ENCODE results near the gene BTF3. TPM values are rescaled to one million over a fixed set of nuclear protein-coding genes. Genes with fewer than 3 reads are reported as not detected.
"Not testable (repeated sequence)": the region's sequence is repeated elsewhere in the genome, so short reads cannot be mapped to it uniquely, and the experiment has no call there.

The BTF3 gene
- total RNA-seq, 1 donor from 2014 or later, result 347 TPM

- no peak for TF ChIP-seq CTCF (IDR thresholded peaks at IDR 0.05; ENCODE audit: partially characterized antibody, unreplicated experiment)
- H3K9me3 Mint-ChIP-seq (ENCODE audit: unreplicated experiment), result no peaks in the 10 kb centered on the region
- peaks cover 8% of the 10 kb centered on the region for H3K36me3 Mint-ChIP-seq (ENCODE audit: unreplicated experiment)
- H3K4me1 Mint-ChIP-seq (ENCODE audit: low read depth, unreplicated experiment), result no peaks in the 10 kb centered on the region
- H3K27me3 Mint-ChIP-seq (ENCODE audit: unreplicated experiment), result peaks cover 3% of the 10 kb centered on the region
- DNase-seq, result no peak
- no peak overlapping the region for H3K4me3 Mint-ChIP-seq (ENCODE audit: unreplicated experiment)
- no peak overlapping the region for H3K27ac Mint-ChIP-seq (ENCODE audit: unreplicated experiment)
These were observed 38.1 kb upstream of the BTF3 start for GRCh38 chr5:73460133-73460532.

GRCh38 chr5:73464016-73464745 is 34.1 kb upstream of the BTF3 start:
- H3K4me1 Mint-ChIP-seq (ENCODE audit: low read depth, unreplicated experiment), result no peaks in the 10 kb centered on the region
- H3K4me3 Mint-ChIP-seq (ENCODE audit: unreplicated experiment), result no peak overlapping the region
- H3K36me3 Mint-ChIP-seq (ENCODE audit: unreplicated experiment), result peaks cover 8% of the 10 kb centered on the region
- DNase-seq, result no peak
- H3K27ac Mint-ChIP-seq (ENCODE audit: unreplicated experiment), result no peak overlapping the region
- H3K9me3 Mint-ChIP-seq (ENCODE audit: unreplicated experiment), result peaks cover 2% of the 10 kb centered on the region
- no peak for TF ChIP-seq CTCF (IDR thresholded peaks at IDR 0.05; ENCODE audit: partially characterized antibody, unreplicated experiment)
- H3K27me3 Mint-ChIP-seq (ENCODE audit: unreplicated experiment), result peaks cover 2% of the 10 kb centered on the region

GRCh38 chr5:73468638-73469037 is 29.6 kb upstream of the BTF3 start:
- not testable (repeated sequence) for DNase-seq; H3K27ac Mint-ChIP-seq (ENCODE audit: unreplicated experiment); H3K9me3 Mint-ChIP-seq (ENCODE audit: unreplicated experiment); H3K27me3 Mint-ChIP-seq (ENCODE audit: unreplicated experiment); H3K36me3 Mint-ChIP-seq (ENCODE audit: unreplicated experiment); H3K4me3 Mint-ChIP-seq (ENCODE audit: unreplicated experiment); H3K4me1 Mint-ChIP-seq (ENCODE audit: low read depth, unreplicated experiment)

- no peaks in the 10 kb centered on the region for H3K27me3 Mint-ChIP-seq (ENCODE audit: unreplicated experiment)
- no peak for DNase-seq
- H3K36me3 Mint-ChIP-seq (ENCODE audit: unreplicated experiment), result no peaks in the 10 kb centered on the region
- H3K9me3 Mint-ChIP-seq (ENCODE audit: unreplicated experiment), result peaks cover 2% of the 10 kb centered on the region
- no peak overlapping the region for H3K27ac Mint-ChIP-seq (ENCODE audit: unreplicated experiment)
- no peaks in the 10 kb centered on the region for H3K4me1 Mint-ChIP-seq (ENCODE audit: low read depth, unreplicated experiment)
- TF ChIP-seq CTCF (IDR thresholded peaks at IDR 0.05; ENCODE audit: partially characterized antibody, unreplicated experiment), result no peak
- no peak overlapping the region for H3K4me3 Mint-ChIP-seq (ENCODE audit: unreplicated experiment)
These were observed 28.4 kb upstream of the BTF3 start for GRCh38 chr5:73469878-73470277.

- Mint-ChIP-seq H3K27ac (ENCODE audit: unreplicated experiment) (no peak overlapping the region), H3K36me3 (ENCODE audit: unreplicated experiment) (no peaks in the 10 kb centered on the region), H3K9me3 (ENCODE audit: unreplicated experiment) (no peaks in the 10 kb centered on the region), H3K4me3 (ENCODE audit: unreplicated experiment) (no peak overlapping the region), H3K27me3 (ENCODE audit: unreplicated experiment) (no peaks in the 10 kb centered on the region), H3K4me1 (ENCODE audit: low read depth, unreplicated experiment) (no peaks in the 10 kb centered on the region)
- DNase-seq, result no peak
- no peak for TF ChIP-seq CTCF (IDR thresholded peaks at IDR 0.05; ENCODE audit: partially characterized antibody, unreplicated experiment)
These were observed 26.6 kb upstream of the BTF3 start for GRCh38 chr5:73471654-73472053.
